ENCODE measurements around the gene TMEM272. TPM values are rescaled to one million over a fixed set of nuclear protein-coding genes. Genes with fewer than 3 reads are reported as not detected.

TMEM272 gene
- total RNA-seq, 1 donor from 2014 or later: not detected

GRCh38 chr13:51773515-51773914, 71.5 kb downstream of the TMEM272 start:
- TF ChIP-seq CTCF (IDR thresholded peaks at IDR 0.05): no peak

GRCh38 chr13:51772781-51773180, 72.2 kb downstream of the TMEM272 start:
- Mint-ChIP-seq H3K27ac (ENCODE audit: unreplicated experiment) (no peak overlapping the region), H3K4me3 (ENCODE audit: unreplicated experiment) (no peak overlapping the region), H3K27me3 (ENCODE audit: unreplicated experiment) (no peaks in the 10 kb centered on the region), H3K4me1 (ENCODE audit: unreplicated experiment) (no peaks in the 10 kb centered on the region), H3K36me3 (ENCODE audit: unreplicated experiment) (peaks cover 2% of the 10 kb centered on the region), H3K9me3 (ENCODE audit: unreplicated experiment) (no peaks in the 10 kb centered on the region)
- TF ChIP-seq CTCF (IDR thresholded peaks at IDR 0.05): no peak
- peak; percentile 40 for DNase-seq (ENCODE audit: extremely low spot score, unreplicated experiment)

More at GRCh38 chr13:51773515-51773914, 71.5 kb downstream of the TMEM272 start:
- H3K36me3 Mint-ChIP-seq (ENCODE audit: unreplicated experiment): peaks cover 2% of the 10 kb centered on the region
- H3K4me1 Mint-ChIP-seq (ENCODE audit: unreplicated experiment): no peaks in the 10 kb centered on the region
- no peaks in the 10 kb centered on the region for H3K27me3 Mint-ChIP-seq (ENCODE audit: unreplicated experiment)
- peak; percentile 60 for DNase-seq (ENCODE audit: extremely low spot score, unreplicated experiment)
- H3K4me3 Mint-ChIP-seq (ENCODE audit: unreplicated experiment): no peak overlapping the region
- no peaks in the 10 kb centered on the region for H3K9me3 Mint-ChIP-seq (ENCODE audit: unreplicated experiment)
- no peak overlapping the region for H3K27ac Mint-ChIP-seq (ENCODE audit: unreplicated experiment)

DNA sequence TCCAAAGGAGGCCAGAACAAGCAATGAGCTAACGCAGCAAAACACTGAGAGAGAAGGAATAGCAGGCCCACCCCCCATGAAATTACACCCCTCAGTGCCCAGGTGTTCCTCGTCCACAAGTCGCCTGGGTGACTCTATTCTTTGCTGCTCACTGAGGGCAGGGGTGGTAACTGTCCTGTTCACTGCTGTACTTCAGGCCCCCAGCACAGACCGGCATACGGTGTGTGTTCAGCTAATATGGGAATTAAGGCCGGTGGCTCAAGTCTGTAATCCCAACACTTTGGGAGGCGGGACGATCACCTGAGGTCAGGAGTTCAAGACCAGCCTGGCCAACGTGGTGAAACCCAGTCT, 72.9 kb downstream of the TMEM272 start:
- Mint-ChIP-seq H3K27me3 (ENCODE audit: unreplicated experiment) (no peaks in the 10 kb centered on the region), H3K36me3 (ENCODE audit: unreplicated experiment) (peaks cover 2% of the 10 kb centered on the region), H3K4me3 (ENCODE audit: unreplicated experiment) (no peak overlapping the region), H3K9me3 (ENCODE audit: unreplicated experiment) (no peaks in the 10 kb centered on the region), H3K4me1 (ENCODE audit: unreplicated experiment) (no peaks in the 10 kb centered on the region), H3K27ac (ENCODE audit: unreplicated experiment) (no peak overlapping the region)
- TF ChIP-seq CTCF (IDR thresholded peaks at IDR 0.05): no peak
- peak; percentile 51 for DNase-seq (ENCODE audit: extremely low spot score, unreplicated experiment)

DNA sequence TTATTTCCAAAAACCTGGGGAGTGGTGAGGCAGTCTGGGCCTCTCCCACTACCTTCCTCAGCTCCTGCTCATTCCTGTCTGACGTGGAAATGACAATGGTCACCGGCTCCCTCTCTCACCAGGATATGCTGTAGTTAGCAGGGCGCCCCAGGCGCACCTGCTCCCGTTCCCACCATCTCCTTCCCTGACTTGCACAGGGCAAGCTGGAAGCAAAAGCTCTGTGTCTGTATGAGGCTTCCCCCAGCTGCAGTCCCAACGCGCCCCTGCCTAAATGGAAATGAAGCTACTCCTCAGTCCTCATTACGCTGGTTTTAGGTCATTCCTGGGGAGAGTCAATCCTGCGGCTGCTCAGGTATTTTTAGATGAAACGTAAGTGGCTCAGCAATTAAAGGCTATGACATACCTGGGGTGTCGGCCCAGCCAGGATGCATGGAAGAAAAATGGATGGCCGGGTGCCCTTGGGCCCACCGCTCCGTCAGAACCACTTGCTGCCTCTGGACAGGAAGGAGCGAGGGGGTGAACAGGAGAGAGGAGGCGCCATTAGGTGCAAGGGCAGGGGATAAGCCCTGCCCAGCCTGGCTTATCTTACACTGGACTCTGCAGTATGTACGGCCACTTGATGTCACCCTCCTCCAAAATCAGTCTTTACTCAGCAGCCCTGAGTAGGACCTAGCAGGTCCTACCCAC, 73.4 kb downstream of the TMEM272 start:
- peak; percentile 56 for DNase-seq (ENCODE audit: extremely low spot score, unreplicated experiment)
- no peak overlapping the region for H3K4me3 Mint-ChIP-seq (ENCODE audit: unreplicated experiment)
- peaks cover 6% of the 10 kb centered on the region for H3K36me3 Mint-ChIP-seq (ENCODE audit: unreplicated experiment)
- H3K9me3 Mint-ChIP-seq (ENCODE audit: unreplicated experiment): no peaks in the 10 kb centered on the region
- H3K27me3 Mint-ChIP-seq (ENCODE audit: unreplicated experiment): no peaks in the 10 kb centered on the region
- H3K4me1 Mint-ChIP-seq (ENCODE audit: unreplicated experiment): no peaks in the 10 kb centered on the region
- no peak for TF ChIP-seq CTCF (IDR thresholded peaks at IDR 0.05)
- H3K27ac Mint-ChIP-seq (ENCODE audit: unreplicated experiment): no peak overlapping the region

DNA sequence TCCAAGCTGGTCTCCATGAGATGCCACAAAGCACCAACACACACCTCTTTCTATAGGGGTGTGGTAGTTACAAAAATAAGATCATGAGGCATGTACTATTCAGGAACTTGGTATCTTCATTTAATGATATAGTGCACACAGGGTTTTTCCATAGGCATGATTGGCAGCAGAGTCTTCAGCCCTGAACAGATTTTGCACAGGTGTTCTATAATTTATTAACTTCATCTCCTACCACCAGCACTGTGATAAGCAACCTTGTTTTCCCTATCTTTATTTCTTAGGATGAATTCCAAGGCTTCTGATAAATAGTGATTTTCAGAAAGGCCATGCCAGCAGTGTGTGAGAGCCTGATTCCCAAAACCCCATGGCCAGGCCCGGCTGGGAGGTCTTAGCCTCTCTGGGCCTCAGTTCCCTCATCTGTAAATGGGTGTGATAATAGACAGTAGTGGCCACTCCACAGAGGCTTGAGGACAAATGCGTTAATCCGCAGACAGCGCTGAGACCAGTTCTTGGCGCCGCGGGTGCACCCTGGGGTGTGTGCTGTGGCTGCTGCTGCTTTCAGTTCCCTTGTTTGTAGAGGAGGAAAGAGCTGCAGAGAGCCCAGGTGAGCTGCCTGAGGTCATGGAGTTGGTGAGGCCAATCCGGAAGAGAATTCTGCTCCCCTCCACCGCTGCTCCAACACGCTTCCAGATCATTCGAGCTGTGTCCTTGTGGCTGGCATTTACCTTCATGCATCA, 74.1 kb downstream of the TMEM272 start:
- Mint-ChIP-seq H3K4me1 (ENCODE audit: unreplicated experiment) (no peaks in the 10 kb centered on the region), H3K27ac (ENCODE audit: unreplicated experiment) (no peak overlapping the region), H3K9me3 (ENCODE audit: unreplicated experiment) (no peaks in the 10 kb centered on the region), H3K4me3 (ENCODE audit: unreplicated experiment) (no peak overlapping the region), H3K36me3 (ENCODE audit: unreplicated experiment) (peaks cover 10% of the 10 kb centered on the region), H3K27me3 (ENCODE audit: unreplicated experiment) (no peaks in the 10 kb centered on the region)
- peak; percentile 53 for DNase-seq (ENCODE audit: extremely low spot score, unreplicated experiment)
- TF ChIP-seq CTCF (IDR thresholded peaks at IDR 0.05): no peak
